ENCODE data around the gene DAP3. TPM values are rescaled to one million over a fixed set of nuclear protein-coding genes. Genes with fewer than 3 reads are reported as not detected.
A peak's percentile ranks its signal among the peaks of the same experiment; 100 is the strongest.

Gene DAP3
- total and polyA plus RNA-seq, 9 of the 15 experiments (the other 6 are each of a cell fraction or from before 2014, with no cell fraction given): 155 to 484 (median 298) TPM

GRCh38 chr1:155688324-155689080 lies 389 bp upstream of the DAP3 start, which contains the start of gene YY1AP1 (continued):
- TF ChIP-seq FOXA1 (IDR thresholded peaks at IDR 0.05; ENCODE audit: borderline replicate concordance) (no peak), KLF1 (tag; IDR thresholded peaks at IDR 0.05) (no peak), MTF1 (CRISPR knock-in tag; IDR thresholded peaks at IDR 0.05; ENCODE audit: borderline replicate concordance) (no peak), ARNT (IDR thresholded peaks at IDR 0.05) (no peak), ZNF143 (CRISPR knock-in tag; IDR thresholded peaks at IDR 0.05) (no peak), HSF4 (CRISPR knock-in tag; IDR thresholded peaks at IDR 0.05; ENCODE audit: borderline replicate concordance) (no peak), SRSF9 (IDR thresholded peaks at IDR 0.05; ENCODE audit: borderline replicate concordance, low read depth, low read length) (no peak), HBP1 (CRISPR knock-in tag; IDR thresholded peaks at IDR 0.05) (no peak; the same call in 1 of the 2 replicates), BRF2 (IDR thresholded peaks at IDR 0.05; ENCODE audit: borderline replicate concordance, insufficient read depth, insufficient read length) (no peak), ZNF76 (CRISPR knock-in tag; IDR thresholded peaks at IDR 0.05; ENCODE audit: borderline replicate concordance) (no peak; the same call in 1 of the 2 replicates), MAX (CRISPR knock-in tag; IDR thresholded peaks at IDR 0.05) (peak; percentile 80), GTF3C2 (IDR thresholded peaks at IDR 0.05; ENCODE audit: borderline replicate concordance, extremely low read depth, insufficient read length) (no peak), TBP (optimal IDR thresholded peaks at IDR 0.05; ENCODE audit: low read depth, low read length) (peak; percentile 47), TEAD2 (tag; IDR thresholded peaks at IDR 0.05) (no peak), NR1H2 (CRISPR knock-in tag; IDR thresholded peaks at IDR 0.05) (peak; percentile 93; the same call in 1 of the 2 replicates), CHD2 (IDR thresholded peaks at IDR 0.05; ENCODE audit: low read depth, low read length) (peak; percentile 27; the same call in 1 of the 2 replicates), POLR2A (conservative IDR thresholded peaks at IDR 0.05) (peak; percentile 81), TSC22D4 (tag; IDR thresholded peaks at IDR 0.05) (no peak), THRAP3 (IDR thresholded peaks at IDR 0.05; ENCODE audit: borderline replicate concordance) (no peak), CBX3 (IDR thresholded peaks at IDR 0.05; ENCODE audit: borderline replicate concordance in 1 of 2, low read length in 2 of 2) (0 out of 3 replicates have a peak, but pooled peaks of 1 of the 2 experiments have one; percentile 18), ZNF311 (CRISPR knock-in tag; IDR thresholded peaks at IDR 0.05) (no peak)
